Measurements from ENCODE around the gene SOX6.

DNA sequence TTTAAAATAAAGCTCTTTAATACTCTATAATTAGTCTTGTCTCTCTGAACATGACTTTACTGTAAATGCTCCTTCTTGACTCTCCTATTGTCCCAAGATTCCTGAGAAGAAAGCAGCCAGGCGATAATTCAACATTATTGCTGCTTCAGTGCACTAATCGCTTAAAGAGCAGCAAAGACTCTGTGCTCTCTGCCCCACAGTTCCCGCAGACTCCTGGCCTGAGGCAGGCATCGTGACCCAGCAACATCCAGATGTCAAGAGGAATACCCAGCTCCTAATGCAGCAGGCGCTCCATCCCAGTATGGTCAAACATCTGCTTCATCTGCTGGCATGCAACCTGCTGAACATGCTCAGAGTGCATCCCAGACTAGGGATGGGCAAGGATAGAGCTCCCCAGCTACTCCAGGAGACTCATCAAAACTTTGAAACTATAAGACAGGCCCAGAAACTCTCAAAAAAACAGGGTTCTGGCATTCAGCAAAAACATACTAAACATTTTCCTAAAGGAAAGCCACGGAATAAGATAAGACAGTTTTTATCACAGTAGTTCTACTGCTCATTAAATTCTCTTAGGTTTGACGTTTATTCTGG lies 270.0 kb downstream of the SOX6 start:
- TF ChIP-seq POLR2A (IDR thresholded peaks at IDR 0.05), result no peak
- TF ChIP-seq, protein P1, sequence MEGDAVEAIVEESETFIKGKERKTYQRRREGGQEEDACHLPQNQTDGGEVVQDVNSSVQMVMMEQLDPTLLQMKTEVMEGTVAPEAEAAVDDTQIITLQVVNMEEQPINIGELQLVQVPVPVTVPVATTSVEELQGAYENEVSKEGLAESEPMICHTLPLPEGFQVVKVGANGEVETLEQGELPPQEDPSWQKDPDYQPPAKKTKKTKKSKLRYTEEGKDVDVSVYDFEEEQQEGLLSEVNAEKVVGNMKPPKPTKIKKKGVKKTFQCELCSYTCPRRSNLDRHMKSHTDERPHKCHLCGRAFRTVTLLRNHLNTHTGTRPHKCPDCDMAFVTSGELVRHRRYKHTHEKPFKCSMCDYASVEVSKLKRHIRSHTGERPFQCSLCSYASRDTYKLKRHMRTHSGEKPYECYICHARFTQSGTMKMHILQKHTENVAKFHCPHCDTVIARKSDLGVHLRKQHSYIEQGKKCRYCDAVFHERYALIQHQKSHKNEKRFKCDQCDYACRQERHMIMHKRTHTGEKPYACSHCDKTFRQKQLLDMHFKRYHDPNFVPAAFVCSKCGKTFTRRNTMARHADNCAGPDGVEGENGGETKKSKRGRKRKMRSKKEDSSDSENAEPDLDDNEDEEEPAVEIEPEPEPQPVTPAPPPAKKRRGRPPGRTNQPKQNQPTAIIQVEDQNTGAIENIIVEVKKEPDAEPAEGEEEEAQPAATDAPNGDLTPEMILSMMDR (IDR thresholded peaks at IDR 0.05), result no peak

All from vagina (tissue), 2 donors.